HG02938 (cell line): Measurements from ENCODE around the gene SLC25A22.

ENCODE experiments used
- ATAC-seq: cut with Tn5 transposase; IDR thresholded peaks from one replicate; pipeline ENCODE4 v1.9.1; 2021; ENCODE audit warnings: mild to moderate bottlenecking, moderate library complexity; ENCODE audit not compliant: unreplicated experiment

Gene SLC25A22

DNA sequence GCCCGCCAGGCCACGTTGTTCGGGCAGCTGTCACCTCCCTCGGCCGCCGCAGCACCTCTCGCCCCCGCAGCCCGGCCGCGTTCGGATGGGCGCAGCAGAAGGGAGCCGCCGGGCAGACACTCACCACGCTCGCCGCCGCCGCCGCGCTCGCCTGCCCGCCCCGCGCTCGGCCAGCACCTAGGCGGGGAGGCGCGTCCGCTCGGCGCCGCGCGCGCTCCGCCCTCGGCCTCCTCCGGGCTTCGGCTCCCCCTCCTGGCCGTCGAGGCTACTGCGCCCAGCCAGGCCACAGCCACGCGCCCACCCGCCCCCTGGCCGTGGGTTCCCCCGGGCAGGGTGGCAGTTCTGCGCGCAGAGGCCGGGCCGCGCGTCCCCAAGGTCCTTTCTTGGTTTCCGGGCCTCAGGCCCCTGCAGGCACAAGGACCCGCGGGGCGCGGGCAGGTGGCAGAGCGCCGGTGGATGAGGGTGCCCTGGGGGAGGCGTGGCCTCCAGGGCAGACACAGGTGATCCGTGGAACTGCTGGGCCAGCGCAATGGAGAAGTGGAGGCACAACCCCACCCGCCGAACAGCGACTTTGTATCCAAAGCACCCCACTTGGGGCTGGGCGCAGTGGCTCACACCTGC lies at the start of gene SLC25A22:
Gene SLC25A22 (minus strand): TSS at position 189 of the 621 bp plus-strand sequence. CDS start 3,275 bp downstream, outside the sequence.
- ATAC-seq, result peak; percentile 36

DNA sequence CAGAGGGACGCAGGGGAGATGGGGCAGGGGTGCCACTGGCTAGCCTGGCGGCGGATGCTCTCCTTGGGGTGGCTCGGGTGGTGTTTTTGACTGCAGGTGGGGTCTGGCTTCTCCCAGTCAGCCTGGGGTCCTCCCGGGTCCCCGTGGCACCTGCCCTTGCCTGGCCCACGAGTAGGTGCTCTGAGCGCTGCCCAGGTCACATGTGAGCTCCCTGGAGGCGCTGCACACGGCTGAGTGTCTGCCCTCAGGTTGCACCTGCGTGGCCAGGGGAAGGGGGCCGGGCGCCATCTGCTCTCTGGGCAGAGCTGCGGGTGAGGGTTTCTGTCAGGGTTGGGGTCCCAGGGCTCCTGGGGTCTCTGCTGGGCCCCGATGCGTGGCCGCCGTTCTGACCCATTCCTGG lies 49.8 kb upstream of the SLC25A22 start:
- ATAC-seq, result no peak

DNA sequence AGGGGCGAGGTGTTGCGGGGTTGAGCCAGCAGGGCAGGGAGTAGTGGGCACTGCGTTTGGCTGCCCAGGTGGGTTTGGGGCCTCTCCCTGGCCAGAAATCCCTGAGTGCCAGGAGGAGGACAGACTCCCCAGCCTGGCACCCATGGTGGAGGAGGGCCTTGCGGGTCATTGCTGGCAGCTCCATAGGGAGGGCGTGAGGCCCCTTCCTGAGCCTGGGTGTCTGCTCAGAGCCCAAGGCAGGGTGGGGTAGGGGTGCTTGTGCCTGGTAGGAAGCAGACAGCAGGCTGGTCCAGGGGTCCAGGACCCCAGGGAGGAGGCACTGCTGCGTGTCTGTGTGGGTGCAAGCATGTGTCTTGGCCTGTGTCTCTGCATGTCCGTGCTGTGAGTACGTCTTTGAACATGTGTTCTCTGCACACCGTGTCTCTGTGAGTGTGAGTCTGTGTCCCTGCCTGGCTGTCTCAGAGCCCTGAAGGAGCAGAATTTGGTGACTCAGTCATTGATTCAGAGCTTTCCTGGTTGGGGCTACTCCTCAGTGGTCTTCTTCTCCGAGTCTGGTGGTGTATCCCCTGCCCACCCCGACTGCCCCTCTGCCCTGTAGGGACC lies 48.5 kb upstream of the SLC25A22 start:
- no peak for ATAC-seq

DNA sequence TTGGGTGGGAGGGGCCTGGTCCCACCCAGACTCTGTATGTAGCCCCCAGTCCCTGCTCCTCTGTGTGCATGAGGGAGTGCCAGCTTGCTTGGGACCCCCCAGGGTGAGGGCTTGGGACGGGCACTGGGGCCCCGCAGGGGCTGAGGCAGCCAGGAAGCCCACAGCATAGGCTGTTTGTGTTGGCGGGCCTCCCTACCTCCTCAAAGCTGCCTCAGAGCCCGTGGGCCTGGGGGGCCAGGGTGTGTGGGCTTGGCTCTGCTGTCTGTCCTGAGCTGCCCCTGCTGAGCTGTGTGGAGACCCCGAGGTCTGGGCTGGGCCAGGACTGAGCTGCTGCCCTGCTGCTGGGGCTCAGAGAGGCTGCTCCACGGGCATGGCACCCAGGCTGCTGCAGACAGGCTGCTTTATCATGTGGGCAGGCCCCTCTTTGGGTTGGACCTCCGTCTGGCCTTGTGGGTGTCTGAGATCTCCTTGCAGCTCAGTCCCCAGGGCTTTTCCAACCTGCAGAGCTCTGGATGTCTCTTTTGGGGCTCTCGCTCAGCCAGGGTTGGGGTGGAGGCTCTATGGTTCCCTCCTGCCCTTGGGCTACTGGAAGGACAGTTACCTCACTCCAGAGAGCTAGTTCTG lies 47.9 kb upstream of the SLC25A22 start:
- ATAC-seq, result no peak

DNA sequence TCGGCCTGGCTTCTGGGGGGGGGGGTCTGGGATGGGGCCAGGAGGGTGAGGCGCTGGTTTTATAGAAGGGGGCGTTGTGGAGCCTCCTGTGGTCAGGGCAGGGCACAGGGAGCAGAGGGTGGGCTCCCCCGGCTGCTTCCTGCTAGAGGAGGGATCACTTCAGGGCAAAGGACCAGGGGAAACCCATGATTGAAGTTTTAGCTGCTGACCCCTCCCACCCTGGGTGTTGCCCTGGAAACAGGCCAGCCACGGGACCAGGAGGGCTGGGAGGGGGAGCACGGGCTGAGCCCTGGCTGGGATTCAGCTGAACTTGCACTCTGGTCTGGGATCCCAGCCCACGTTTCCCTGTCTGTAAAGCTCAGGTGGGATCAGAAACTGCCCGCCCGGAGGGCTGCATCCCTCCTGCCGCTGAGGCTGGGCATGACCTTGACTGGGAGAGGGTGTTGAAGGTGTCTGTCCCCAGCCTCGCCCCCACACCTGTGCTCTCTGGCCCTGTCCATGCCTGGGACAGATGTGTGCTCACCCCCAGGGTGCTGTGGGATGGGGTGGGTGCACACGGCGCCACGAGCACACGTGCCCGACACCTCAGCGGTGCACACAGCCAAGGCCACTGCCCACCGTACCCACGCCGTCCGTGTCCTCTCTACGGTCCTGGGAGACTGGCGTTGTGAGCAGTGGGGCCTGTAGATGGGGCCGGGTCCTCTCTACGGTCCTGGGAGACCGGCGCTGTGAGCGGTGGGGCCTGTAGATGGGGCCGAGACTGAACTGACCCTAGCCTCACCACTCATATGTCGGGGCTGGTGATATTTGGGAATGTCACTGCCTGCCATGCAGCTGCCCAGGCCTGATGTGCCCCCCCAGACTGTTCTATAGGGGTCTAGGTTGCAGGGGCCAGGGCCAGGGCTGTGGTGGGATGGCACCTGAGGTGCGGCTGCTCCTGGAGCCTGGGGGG lies 46.9 kb upstream of the SLC25A22 start:
- no peak for ATAC-seq

DNA sequence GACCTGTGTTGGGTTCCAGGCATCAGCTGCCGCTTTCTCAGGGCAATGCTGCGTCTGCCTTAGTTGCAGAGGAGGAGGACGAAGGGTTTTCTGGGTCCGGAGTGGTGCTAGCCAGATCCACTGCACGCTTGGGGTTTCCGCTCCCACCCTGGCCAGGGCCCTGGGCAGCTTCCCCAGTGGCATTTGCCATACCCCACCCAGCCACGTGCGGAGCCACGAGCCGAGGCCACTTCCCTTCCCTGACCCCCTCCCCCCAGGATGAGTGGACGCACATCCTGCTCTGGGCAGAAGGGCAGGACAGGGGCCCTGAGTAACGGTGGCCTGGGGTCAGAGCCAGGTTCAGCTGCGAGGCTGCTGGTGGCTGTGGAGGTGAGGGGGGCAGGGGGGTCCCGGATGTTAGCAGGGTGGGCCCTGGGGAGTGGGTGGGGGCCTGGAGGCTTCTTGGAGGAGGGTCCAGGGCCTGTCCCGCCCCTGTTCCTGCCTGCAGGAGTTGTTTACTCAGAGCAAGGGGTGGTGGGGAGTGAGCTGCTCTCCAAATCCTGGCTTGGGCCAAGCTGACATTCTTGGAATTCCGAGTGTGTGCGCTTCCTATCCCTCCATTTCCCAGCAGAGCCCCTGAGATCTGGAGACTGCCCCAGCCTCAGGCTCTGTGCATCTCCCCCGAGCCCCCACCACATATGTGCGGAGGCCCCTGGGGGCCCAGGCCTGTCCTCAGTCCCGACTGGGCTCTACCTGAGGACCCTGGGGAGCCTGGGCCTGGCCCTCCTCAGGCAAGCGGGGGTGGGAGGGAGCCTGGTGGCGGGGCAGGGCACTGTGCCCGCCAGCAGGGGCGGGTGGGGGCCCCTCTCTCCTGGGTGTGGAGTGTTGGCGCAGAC lies 46.0 kb upstream of the SLC25A22 start:
- no peak for ATAC-seq

DNA sequence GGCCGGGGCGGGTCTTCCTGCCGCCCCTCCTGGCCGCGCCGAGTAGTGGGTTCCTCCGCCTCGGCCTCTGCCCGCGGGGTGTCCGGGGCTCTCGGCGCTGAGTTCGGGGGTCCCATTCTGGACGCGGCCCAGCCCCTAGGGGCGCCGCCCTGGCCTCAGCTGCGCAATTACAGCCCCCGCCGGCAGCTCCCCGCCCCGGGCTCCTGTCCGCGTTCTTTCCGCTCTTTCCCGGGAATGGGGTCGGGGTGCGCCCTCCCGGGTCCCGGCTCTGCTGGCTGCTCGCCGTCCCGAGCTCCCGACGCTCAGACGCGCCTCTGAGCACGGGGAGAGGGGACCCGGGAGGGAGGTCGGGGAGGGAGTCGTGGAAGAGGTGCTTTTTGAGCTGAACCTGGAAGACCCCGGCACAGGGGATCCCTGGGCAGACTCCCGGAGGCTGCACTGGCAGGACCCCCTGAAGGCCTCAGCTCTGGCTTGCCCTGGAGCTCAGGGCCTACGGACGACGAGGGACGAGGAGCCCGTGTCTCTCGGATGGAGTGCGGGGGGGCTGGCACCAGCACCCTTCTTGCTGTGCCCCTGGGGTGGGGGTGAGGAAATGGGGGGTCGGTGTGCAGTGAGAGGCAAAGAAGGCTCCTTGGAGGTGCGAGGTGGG lies 45.1 kb upstream of the SLC25A22 start:
- ATAC-seq, result peak; percentile 2

DNA sequence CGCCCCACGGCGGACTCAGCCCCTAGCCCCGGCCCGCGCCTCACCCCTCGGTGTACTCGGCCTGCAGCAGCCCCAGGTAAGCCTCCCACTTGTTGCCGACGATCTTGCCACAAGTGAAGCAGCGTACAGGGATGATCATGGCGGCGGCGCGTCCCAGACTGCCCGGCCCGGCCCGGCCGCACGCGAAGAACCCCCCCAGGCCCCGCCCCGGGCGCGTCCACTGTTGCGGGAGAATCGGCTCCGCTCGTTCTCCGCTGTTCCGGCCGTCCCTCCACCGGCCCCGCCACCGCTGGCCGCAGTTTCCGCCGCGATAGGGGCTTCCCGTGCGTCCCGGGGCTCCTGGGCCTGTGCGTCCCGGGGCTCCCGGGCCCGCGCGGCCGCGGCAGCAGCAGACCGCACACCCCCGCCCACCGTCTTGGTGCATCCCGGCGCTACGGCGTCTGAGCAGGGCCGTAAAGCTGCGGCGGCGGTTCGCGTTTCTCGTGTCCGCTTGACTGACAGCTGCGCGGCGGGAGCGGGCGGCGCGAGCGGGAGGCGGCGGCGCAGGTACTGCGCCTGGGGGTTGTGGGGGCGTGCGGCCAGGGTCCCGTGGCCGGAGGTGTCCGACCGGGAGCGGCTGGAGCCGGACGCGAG lies 44.4 kb upstream of the SLC25A22 start, which contains the start of the genes POLR2L and TSPAN4:
Gene POLR2L (minus strand): TSS at position 160 of the 633 bp plus-strand sequence. CDS start 21 bp downstream, at position 139.
Gene TSPAN4 (plus strand): TSS at position 483 of the 633 bp plus-strand sequence. CDS start 7,453 bp downstream, outside the sequence.
- ATAC-seq, result peak; percentile 60

DNA sequence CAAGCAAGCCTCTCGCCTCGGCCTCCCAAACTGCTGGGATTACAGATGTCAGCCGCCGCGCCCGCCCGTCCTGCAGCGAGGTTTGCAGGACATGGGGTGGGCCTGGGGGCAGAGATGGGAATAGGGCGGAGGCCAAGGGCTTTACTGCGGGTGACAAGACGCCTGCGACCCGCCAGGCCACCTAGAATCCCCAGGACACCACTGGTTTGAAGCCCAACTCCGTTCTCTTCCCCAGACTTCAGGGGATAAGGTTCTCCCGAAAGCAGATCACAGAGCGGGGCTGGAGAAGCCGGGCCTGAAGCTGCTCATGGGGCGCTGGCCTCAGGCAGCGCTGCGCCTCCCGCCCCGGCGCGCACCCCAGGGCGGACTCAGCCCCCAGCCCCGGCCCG lies 43.9 kb upstream of the SLC25A22 start:
- ATAC-seq, result no peak

DNA sequence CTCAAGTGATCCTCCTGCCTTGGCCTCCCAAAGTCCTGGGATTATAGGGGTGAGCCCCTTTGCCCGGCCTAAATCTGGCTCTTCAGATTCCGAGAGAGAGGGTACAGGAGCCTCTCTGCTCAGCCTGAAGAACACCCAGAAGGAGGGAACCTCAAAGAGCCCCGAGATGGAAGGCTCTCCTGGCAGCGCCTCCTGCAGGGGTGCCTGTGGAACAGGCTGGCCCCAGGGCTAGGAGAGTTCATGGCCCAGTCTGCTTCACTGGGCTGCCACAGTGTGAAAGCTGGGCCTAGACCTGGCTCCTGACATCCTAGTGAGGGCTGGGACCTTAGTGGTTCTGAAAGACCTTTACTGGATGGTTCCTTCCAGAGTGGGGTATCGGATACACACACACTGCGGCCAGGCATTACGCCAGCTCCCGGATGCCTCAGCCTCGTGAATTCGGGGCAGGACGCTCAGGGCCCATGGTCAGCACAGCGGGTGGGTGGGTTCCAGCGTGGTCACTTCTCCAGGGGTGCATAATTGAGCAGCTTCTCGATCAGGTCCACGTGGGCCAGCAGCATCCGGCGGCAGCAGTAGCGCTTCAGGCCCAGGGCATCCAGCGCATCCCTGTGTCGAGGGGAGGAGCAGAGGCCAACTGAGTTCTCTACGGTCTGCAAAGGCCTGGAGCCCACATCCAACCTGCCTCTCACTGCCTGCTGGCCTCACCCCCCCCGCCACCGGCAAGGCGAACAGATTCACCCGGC lies 42.0 kb upstream of the SLC25A22 start:
- no peak for ATAC-seq

DNA sequence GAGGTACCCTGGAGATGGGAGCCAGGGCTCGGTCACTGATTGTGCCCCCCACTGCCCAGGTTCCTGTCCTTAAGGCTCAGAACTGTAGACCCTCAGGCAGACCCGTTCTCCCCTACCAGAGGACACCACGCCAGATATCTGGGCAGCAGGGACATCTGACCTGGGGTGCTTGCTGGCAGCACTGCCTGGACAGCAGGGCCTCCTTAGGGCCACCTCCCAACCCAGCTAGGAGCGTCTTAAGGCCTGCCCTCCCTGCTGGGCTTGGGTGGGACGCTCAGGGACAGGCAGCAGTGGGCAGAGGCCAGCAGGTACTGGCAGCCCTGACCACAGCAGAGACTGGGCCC lies 41.2 kb upstream of the SLC25A22 start:
- no peak for ATAC-seq

DNA sequence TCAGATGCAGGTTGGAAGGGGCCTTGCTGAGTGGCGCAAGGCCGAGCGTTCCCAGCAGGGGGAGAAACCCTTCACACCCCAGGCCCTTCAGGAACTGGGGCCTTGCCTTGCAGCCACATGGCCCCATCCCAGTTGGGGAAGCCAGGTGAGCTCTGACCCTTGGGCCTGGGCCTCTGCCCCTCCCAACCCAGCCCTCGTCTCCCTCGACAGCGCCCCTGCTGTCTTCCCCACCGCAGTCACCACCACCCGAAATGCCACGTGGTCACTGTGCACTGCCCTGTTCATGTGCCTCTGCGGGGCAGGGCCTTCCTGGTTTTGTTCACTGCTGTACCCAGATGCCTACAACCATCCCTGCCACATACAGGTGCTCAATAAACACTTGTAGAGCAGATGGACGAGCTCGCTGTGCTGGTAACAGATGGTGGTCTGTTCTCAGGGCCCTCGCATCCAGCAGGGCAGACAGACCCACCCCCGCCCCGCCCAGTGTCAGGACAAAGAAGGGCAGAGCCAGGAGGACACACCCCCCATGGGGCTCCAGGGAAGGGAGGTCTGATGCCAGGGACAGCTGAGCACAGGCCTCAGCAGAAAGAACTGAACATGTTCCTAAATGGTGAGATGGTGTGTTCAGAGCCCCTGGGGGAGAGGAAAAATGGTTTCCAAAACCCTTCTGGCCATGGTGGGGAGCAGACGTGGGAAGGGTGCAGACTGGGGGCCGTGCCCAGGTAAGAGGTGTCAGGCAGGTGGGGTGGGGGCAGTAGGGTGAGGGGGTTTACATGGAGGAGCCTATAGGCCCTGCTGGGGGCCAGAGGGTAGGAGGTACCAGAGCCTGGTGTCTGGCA lies 40.6 kb upstream of the SLC25A22 start:
- no peak for ATAC-seq

DNA sequence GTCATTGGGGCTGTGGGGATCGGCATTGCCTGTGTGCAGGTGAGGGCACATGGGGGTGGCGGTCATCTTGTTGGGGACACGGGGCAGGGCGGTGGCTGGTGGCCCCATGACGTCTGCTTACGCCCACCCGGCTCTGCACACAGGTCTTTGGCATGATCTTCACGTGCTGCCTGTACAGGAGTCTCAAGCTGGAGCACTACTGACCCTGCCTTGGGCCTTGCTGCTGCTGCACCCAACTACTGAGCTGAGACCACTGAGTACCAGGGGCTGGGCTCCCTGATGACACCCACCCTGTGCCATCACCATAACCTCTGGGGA lies 39.9 kb upstream of the SLC25A22 start:
- no peak for ATAC-seq

DNA sequence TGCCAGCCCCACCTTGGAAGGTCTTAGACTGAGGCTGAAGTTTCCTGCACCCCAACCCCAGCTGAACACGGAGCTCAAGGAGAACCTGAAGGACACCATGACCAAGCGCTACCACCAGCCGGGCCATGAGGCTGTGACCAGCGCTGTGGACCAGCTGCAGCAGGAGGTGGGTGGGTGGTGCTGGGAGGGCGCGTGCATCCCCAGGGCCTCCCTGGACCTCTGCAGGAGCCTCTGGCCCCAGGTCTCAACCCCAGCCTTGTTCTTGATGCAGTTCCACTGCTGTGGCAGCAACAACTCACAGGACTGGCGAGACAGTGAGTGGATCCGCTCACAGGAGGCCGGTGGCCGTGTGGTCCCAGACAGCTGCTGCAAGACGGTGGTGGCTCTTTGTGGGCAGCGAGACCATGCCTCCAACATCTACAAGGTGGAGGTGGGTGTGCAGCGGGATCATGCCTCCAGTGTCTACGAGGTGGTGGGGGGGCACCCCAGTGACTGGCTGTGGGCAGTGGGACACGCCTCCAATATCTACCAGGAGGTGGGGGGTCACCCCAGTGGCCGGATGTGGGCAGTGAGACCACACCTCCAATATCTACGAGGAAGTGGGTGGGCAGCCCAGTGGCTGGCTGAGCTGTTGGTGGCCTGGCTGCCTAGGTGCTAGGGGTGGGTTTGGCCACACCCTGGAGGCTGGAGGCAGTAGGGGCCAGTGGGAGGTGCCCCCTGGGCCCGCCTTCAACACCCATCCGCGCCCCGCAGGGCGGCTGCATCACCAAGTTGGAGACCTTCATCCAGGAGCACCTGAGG lies 39.3 kb upstream of the SLC25A22 start:
- ATAC-seq, result no peak

DNA sequence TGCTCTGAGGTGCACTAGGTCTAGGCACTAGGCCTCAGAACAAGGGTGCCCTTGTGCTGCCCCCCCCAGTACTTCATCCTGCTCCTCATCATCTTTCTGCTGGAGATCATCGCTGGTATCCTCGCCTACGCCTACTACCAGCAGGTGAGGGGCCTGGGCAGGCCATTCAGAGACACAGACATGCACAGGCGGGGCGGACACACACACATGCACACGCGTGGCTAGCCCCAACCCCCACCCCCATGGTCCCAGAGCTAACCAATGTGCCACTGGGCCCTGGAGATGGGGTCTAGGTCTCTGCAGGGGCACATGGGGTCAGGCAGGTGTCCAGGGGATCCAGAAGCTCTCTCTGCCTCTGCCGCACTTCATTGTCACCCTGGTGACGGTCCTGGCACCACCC lies 38.6 kb upstream of the SLC25A22 start:
- no peak for ATAC-seq

DNA sequence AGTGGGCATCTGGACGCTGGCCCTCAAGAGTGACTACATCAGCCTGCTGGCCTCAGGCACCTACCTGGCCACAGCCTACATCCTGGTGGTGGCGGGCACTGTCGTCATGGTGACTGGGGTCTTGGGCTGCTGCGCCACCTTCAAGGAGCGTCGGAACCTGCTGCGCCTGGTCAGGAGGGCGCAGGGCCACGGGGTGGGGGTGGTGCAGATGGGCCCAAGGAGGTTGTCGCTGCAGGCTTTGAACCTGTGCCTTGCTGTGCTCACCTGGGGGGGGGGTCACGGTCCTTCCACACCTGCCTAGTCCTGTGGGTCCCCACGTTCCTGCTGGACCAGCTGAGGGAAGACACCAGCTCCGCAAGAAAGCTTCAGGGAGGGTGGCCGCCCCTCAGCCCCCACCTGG lies 38.2 kb upstream of the SLC25A22 start:
- ATAC-seq, result no peak
